SIG-M5 (cell line): ENCODE data around the gene C1orf105.
"Not testable (repeated sequence)": the region's sequence is repeated elsewhere in the genome, so short reads cannot be mapped to it uniquely, and the experiment has no call there.

ENCODE experiments used
- DNase-seq: peaks from one replicate; lab custom pipeline; 2025; lab: John Stamatoyannopoulos, UW

The C1orf105 gene

GRCh38 chr1:172487550-172487949 is 67.1 kb downstream of the C1orf105 start:
- no peak for DNase-seq

DNA sequence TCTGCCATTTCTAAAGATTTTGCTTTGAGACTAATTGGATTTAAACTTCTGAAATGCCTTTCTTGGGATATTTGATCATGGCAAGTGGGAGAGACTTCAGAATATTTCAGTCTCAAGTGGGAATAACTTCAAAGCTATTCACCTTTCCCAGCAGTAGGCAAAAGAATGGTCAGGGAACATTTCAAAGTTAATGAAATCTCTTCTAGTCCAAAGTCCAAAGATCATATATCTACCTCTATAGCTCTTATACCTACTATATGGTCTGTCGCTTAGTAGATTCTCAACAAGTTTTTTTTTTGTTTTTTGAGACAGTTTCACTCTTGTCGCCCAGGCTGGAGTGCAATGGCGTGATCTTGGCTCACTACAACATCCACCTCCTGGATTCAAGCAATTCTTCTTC is 67.9 kb downstream of the C1orf105 start:
- DNase-seq, result no peak

- no peak for DNase-seq
These were observed 69.4 kb downstream of the C1orf105 start for GRCh38 chr1:172489847-172490246.

DNA sequence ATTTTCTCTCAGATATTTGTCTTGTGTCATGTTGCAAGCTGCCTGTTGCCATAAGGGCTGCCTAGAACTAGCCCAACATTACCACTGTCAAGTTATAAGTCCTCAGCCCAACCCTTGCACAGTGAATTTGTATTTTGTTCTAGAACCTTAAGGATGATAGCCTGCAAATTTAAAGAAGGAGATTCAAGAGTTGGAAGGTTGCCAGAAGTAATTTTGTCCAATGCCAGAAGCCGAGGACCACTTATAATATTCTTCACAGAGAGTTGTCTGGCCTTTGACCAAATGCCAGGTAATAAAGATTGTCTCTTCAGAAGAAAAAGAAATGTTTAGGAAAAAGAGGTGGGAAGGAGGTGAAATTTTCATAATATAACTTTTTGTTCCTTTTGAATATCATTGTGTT is 71.9 kb downstream of the C1orf105 start:
- DNase-seq, result no peak

DNA sequence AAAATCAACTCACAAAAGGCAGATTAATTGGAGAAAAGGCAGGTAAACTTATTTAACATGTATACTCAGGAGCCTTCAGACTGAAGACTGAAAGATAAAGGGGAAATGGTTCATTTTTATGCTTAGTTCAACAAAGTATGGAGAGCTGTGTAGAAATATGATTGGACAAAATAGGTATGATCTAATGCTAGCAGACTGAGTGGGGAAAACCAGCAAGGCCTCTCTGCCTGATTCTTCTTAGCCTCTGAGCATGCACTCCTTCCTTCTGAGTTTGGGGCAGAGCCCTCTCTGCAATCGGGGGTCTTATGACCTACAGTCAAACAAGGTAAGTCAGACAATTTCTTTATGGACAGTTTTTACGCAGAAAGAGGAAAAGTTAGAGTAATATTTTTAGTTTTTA is 73.7 kb downstream of the C1orf105 start:
- no peak for DNase-seq

GRCh38 chr1:172496127-172496526 is 75.6 kb downstream of the C1orf105 start:
- not testable (repeated sequence) for DNase-seq

GRCh38 chr1:172496678-172497077 is 76.2 kb downstream of the C1orf105 start:
- no peak for DNase-seq

- no peak for DNase-seq
These were observed 76.7 kb downstream of the C1orf105 start for GRCh38 chr1:172497230-172497629.

- DNase-seq, result no peak
These were observed 78.4 kb downstream of the C1orf105 start for GRCh38 chr1:172498857-172499256.

DNA sequence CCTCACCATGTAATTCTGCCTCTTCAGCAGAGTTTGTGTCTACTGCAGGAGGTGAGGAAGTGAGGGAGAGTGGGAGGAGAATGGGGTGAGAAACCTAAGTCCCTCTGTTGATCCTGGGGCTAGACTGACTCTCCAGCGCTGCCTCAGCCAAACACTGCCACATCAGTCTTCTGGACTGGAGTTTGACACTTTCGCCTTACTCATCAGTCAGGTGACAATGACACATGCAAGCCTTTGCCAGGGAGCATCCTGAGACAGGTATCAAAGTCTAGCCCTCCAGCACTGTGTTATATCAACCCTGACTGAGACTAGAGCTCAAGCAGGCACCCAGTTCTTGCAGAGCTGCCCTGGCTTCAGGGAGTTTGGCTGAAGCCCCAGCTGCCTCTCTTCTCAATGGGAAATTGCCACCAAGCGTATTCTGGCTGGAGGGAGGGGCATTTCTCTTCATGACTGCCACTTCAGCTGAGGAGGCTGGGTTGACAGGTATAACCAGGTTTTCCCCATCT is 79.2 kb downstream of the C1orf105 start:
- no peak for DNase-seq

GRCh38 chr1:172500207-172500606 is 79.7 kb downstream of the C1orf105 start:
- no peak for DNase-seq

GRCh38 chr1:172507741-172508140 is 87.3 kb downstream of the C1orf105 start:
- DNase-seq, result no peak

- DNase-seq, result no peak
These were observed 90.0 kb downstream of the C1orf105 start for GRCh38 chr1:172510479-172510878.

DNA sequence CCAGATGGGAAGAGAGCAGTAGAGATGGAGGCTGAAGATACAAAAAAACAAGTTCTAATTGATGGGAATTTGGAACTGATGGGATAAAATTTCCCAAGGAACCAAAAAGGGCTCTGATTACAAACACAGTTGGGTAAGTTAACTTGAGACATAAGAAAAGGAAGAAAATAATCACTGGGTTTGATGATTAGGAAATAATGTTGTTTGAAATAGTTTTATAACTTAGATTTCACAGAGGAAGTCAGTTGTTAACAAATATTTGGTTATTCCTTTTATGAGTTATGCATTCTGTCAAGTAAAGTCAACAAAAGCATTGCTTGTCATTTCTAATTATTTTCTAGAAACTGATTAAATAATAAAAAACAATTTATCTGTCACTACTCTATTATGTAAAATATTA is 92.1 kb downstream of the C1orf105 start:
- DNase-seq, result no peak

DNA sequence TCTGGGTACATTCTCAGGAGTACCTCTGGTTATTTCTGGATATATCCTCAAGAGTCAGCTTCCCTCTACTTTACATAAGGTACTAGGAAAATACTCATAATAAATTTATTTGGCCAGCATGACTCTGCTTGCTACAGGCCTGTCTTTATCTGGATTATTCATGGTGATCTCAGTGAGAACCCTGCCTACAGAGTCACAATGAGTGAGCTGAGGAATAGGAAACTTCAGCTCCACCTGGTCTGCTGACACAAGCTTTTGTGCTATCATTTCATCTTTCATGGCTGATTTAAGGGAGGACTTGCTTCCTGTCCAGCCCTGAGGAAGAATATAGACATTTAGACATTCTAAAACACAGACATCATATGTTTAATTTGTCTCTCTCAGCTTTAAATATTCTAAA is 93.0 kb downstream of the C1orf105 start:
- DNase-seq, result no peak

GRCh38 chr1:172514108-172514507 is 93.6 kb downstream of the C1orf105 start:
- no peak for DNase-seq

GRCh38 chr1:172515436-172515835 is 95.0 kb downstream of the C1orf105 start:
- DNase-seq, result no peak

GRCh38 chr1:172515927-172516326 is 95.4 kb downstream of the C1orf105 start:
- no peak for DNase-seq

GRCh38 chr1:172517081-172517480 is 96.6 kb downstream of the C1orf105 start:
- DNase-seq, result no peak

GRCh38 chr1:172517545-172517944 is 97.1 kb downstream of the C1orf105 start:
- DNase-seq, result no peak
